GM13977 (cell line): ENCODE results near the gene KLHDC2.

Experiments used
- DNase-seq: peaks from one replicate; pipeline ENCODE4 v3.0.0; 2012; ENCODE audit warnings: low spot score
- CTCF ChIP-seq: IDR thresholded peaks from 2 replicates; pipeline ENCODE4 v1.5.1; 2012; ENCODE audit warnings: mild to moderate bottlenecking, control low read depth; ENCODE audit not compliant: insufficient read depth; ENCODE audit errors: extremely low read depth, missing control alignments
- in situ Hi-C: fragments of 300-500 bp; cut with MboI; formaldehyde crosslinking; loops from one replicate; pipeline ENCODE4 v1.12.0; 2022; ENCODE audit warnings: low sequenced_read_pairs, low pct_unique_long_range_greater_than_20kb, mixed read lengths, inconsistent platforms; ENCODE audit not compliant: unreplicated experiment

The KLHDC2 gene

DNA sequence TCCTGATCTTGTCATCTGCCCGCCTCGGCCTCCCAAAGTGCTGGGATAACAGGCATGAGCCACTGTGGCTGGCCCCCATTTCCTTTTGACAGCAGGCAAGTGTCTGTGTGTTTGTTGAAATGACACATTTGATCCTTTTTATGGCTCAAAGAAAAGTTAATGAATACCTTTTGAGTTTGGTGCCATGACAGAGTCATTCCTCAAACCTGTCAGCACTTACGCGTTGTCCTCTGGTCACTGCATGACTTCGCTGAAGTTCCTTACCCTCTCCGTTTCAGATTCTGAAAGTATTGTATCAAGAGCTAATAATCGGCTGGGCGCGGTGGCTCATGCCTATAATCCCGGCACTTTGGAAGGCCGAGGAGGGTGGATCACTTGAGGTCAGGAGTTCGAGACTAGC is 52.2 kb downstream of the KLHDC2 start:
- DNase-seq = no peak
- TF ChIP-seq CTCF = no peak
- in situ Hi-C loops = no loop called here

DNA sequence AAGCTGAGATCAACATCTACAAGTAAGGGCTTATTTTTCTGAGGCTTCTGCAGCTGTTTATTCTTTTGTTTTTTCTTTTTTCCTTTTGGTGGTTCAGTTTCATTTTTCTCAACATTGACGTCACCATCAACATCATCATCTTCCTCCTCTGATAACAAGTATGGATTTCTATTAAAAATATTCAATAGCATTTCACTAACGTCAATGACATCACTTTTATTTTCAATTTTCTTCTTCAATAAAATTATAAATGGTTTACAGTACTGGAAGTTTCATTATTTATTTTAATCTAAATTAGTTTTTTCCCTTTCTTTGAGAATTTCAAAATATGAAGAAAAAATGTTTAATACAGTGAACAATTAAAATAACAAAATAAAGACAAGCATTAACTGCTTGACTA is 60.7 kb downstream of the KLHDC2 start:
- TF ChIP-seq CTCF = no peak
- in situ Hi-C loops = loop anchor here (25.0 kb wide), 1 partner anchor 191 kb away; the partner anchor contains the start of gene DNAAF2

More for the DNA sequence above, 60.7 kb downstream of the KLHDC2 start:
- no peak for DNase-seq
